GM21367 (cell line): ENCODE results near the gene DDX55.

Experiments
- ATAC-seq: cut with Tn5 transposase; IDR thresholded peaks from one replicate; pipeline ENCODE4 v1.9.1; 2021; ENCODE audit not compliant: unreplicated experiment

Gene DDX55

DNA sequence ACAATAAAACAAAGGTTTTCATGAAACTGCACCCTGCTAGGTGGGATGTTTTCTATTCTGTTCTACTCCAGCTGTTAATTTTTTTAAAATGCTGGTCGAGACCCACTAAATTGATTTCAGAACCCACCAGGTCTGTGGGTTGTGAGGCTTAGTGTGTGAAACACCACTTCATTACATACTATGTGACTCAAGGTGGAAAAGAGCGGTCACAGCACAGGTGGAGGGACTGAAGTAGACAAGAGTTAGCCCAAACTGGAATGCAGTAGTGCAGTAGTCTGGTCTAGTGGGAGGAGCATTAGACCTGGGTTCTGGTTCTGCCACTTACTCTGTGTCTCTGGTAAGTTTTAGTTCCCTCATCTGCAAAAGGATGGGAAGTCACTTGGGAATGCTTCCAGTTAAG, 12.2 kb downstream of the DDX55 start:
- no peak for ATAC-seq

- no peak for ATAC-seq
These were observed 12.6 kb downstream of the DDX55 start for GRCh38 chr12:123614531-123614930.

DNA sequence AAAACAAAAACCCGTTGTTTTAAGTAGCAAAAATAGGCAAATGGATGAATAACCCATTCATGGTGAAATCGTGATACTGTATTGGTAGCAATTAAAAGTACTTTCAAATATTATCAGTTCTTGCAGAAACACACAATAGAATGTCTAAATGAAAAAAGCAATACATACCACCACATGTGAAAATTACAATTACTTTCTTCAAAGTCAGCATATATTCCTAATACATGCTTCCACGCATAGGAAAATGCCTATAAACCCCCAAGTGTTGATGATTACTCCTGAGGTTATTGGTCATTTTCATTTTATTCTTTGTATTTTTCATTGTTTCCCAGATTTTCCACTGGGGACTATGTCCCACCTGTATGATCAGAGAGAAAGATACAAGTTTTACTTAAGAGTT, 15.2 kb downstream of the DDX55 start:
- no peak for ATAC-seq

GRCh38 chr12:123617580-123617979, 15.7 kb downstream of the DDX55 start:
- ATAC-seq = no peak

GRCh38 chr12:123621101-123621500, 19.2 kb downstream of the DDX55 start:
- ATAC-seq = no peak

DNA sequence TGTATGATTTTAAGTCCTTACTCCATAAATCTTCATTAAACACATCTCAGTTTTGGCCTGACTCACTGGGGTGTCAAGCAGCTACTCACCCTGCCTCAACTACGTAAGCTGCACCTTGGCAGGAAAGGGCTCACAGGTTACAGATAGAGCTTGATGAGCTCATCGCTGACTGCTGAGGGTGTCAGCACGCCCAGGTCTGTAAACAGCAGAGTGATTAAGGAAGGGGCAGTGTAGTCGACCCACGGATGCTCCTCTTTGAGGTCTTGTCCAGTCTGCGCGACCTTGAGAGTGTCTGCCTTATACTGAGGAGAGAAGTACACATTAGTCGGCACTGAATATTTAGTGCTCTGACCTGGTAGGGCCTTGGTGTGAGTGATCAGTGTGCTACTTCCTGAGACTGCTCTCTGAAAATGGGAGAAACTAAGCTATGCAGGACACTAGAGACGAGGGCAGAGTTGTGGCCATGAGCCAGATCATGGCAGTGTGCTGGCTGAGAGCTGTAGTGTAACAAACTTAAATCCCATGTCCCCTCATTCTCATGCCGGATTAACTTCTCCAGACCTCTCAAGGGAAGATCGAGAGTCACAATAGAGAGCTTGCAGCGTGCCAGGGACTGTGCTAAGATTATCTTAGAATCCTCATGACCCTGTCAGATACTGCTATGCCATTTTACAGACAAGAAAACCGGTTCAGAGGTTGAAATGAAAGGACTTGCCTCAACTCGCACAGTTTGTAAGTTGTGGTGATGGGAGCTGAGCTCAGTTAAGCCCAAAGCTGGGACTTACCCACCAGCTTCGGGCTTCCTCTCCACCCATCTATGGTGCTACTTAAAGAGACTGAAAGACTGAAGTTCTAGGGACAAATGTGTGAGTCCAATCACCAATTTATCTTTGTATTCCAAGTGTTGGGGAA, 20.0 kb downstream of the DDX55 start:
- no peak for ATAC-seq

DNA sequence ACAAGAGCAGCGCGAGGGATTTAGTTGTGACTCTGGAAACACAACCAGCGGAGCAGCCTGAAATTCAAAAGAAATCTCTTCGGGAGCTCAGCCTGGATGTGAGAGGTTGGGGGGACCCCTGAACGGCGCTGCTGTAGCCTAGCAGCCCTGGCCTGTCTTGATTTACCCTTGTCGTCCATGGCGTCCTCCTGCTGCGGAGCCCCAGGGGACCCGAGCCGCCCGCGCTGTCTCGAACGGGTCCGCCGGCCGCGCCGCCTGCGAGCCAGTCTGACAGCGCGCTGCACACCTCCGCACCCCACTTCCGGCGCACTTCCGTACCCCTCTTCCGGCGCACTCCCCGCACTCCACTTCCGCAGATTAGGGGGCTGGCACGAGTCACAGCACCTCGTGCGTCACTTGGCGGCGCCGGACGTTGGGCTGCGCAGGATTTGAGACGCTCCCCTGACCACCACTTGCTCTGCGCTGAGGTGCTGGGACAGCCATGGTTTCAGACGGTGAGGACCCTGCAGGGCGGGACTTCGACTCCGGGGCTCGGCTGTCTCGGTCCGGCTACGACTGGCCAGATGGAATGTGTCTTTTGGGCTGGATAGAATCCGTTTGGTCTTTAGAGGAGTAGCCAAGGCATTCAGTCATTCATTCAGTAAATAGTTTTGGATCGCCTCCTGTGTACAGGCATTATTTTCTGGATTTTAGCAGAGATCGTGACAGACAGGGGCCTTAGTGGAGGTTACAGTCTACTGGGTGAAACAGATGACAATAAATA, 31.7 kb downstream of the DDX55 start, which contains the start of the genes EIF2B1 and GTF2H3:
Gene EIF2B1 (minus strand): TSS at position 308 of the 763 bp plus-strand sequence. CDS start 129 bp downstream, at position 179.
Gene GTF2H3 (plus strand): TSS at position 451 of the 763 bp plus-strand sequence. CDS start 31 bp downstream, at position 482.
- ATAC-seq = peak; percentile 87

GRCh38 chr12:123634142-123634561, 32.3 kb downstream of the DDX55 start:
- no peak for ATAC-seq

- no peak for ATAC-seq
These were observed 42.0 kb downstream of the DDX55 start for GRCh38 chr12:123643911-123644310.

GRCh38 chr12:123645380-123645779, 43.5 kb downstream of the DDX55 start:
- no peak for ATAC-seq

DNA sequence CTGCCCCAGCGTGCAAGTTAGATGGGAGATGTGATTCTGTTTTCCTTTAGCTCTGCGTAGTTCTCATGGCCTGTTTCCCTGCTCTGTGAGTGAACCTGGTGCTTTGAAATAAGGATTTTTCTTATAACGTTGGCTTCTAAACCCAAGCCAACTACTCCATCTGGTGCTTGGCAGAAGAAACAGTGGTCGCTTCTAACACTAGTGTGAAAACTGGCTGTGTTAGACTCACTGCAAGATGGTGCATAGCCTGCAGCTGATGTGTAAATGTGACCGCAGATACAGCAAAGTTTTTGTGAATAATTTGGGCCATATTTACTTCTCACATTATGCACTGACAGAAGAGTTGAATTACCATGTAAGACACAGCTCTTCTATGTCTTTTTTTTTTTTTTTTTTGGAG, 44.0 kb downstream of the DDX55 start:
- no peak for ATAC-seq

DNA sequence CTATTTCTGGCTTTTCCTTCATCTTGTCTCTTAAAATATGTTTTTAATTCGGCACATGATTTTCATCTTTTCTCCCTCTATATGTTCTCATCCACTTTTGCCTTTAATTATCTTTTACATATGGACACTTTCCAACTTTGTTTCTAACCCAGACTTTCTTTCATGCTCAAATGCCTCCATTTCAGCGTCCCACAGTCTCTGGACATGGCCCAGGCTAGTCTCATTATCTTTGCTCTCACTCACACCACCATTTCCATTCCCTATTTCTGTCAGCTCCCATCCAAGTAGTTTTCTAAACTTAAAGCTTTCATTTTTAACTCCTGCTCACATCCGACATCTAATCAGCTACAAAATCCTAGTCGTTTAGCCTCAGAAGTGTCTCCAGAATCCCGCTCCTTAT, 46.5 kb downstream of the DDX55 start:
- ATAC-seq = no peak

DNA sequence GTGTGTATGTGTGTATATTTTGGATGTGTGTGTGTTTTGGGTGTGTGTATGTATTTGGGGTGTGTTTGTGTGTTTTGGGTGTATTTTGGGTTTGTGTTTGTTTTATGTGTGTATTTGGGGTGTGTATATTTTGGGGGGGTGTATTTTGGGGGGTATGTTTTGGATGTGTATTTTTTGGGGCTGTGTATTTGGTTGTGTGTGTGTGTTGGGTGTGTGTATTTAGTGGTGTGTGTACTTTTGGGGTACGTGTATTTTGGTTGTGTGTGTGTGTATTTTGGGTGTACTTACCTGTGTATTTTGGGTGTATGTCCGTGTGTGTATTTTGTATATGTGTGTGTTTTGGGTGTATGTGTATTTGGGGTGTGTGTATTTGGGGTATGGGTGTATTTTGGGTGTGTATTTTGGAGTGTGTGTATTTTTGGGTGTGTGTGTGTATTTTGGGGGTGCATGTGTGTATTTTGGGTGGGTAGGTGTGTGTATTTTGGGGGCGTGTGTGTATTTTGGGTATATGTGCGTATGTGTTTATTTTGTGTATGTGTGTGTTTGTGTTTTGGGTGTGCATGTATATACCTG, 52.3 kb downstream of the DDX55 start:
- ATAC-seq = no peak

- peak; percentile 80 for ATAC-seq
These were observed 53.5 kb downstream of the DDX55 start for GRCh38 chr12:123655420-123655819.

DNA sequence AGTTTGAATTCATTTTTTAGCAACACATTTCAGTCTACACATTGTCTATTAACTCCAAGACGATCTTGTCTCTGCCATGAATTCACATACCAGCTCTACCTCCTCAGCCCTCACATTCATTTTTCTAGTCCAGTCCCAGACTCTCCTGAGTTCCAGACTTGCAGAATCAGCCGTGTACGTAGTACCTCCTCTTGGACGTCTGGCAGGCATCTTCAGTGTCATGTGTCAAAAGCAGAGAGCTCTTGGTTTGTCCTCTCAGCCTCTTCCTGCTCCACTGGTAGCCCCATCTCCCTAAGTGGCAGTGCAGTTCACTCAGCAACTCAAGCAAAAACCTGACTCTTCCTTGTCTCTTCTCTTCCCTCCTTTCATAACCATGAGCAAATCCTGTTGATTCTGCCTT, 54.5 kb downstream of the DDX55 start:
- ATAC-seq = no peak

GRCh38 chr12:123657211-123657610, 55.3 kb downstream of the DDX55 start:
- ATAC-seq = no peak

DNA sequence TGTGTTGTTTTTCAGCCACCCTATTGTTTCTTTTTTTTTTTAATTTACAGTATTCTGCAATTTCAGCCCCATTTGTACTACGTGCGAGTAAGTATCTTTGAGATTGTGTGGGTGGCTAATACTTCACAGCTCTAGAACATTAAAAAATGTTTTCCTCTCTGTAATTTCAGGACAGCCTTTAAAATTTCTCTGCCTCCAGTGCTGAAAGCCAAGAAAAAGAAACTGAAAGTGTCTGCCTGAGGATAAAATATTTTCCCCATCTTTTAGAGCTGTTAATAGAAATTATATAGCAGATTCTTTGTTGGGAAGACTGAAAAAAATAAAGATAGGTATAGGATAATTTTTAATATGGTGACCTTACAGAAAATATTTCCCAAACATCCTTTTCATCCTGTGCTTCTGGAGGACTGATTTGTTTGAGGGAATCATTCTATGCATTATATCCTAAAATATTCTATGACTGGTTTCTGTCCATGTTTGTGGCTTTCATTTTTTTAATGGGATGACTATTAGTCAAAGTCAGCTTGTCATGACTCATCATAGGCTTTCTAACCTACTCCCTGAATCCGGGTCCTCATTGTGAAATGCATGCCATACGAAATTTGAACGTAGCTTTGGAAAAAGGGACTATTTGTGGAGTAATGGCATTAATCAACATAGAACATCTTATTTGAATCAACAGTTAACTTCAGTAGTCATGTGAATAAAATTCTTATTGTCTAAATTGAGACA, 58.3 kb downstream of the DDX55 start:
- no peak for ATAC-seq

GRCh38 chr12:123667771-123668170, 65.9 kb downstream of the DDX55 start:
- no peak for ATAC-seq
